ENCODE measurements around the gene ADA.
A peak's percentile ranks its signal among the peaks of the same experiment; 100 is the strongest.
"Not testable (repeated sequence)": the region's sequence is repeated elsewhere in the genome, so short reads cannot be mapped to it uniquely, and the experiment has no call there.

The ADA gene

DNA sequence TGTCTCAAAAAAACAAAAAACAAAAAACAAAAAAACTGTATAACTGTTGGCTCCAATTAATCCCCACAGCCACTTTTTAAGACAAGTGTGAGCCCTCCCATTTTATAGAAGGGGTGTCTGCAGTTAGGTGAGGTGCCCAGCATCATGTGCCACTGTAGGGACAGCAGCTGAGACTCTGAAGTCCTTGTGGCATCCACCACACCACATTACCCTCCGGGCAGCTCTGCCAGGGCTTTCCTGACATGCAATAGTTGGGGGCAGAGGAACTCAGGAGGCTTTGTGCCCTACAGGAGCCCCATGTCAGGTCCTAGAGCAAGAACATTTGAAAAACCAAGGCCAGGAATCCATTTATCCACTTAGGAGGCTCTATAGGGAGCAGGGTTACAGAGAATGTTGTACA lies 51.8 kb downstream of the ADA start:
- DNase-seq (ENCODE audit: low spot score), result no peak

DNA sequence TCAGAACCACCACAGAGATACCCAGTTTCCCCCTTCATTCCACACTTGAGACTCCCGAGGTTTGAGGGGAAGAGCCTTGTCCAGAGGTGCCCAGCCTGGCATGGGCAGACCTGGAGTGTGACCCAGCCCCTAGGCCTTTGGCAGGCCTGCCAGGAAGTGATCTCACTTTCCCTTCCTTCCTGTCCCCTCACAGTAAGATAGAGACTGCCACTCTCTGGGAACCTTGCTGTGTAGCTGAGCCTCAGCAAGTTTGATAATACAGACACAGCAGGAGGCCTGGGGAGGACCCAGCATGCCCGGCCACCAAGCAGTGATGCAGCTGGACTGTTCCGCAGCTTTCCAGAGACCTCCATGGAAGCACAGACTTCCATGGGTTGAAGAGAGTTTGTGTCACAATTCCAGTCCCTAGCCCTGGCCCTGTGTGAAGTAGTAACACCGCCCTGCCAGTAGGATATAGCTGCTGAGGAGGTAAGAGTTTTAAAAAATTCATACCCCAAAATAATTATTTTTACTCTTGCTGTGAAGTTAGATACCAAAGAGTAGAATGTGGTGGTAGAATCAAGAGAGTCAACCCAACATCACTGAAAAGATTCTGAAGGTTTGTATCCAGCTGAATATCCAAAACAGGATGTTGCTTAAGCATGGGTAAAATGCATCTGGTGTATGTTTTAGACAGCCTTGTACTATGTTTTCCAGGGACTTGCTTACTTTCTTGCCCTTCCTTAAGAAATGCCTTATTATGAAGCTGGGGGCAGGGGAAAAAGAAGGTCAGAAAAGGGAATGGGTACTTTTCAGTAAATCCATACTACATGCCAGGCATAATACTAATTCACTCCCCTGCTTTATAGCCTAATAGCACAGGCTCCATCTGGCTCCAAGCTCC lies 52.8 kb downstream of the ADA start:
- DNase-seq (ENCODE audit: low spot score), result no peak

DNA sequence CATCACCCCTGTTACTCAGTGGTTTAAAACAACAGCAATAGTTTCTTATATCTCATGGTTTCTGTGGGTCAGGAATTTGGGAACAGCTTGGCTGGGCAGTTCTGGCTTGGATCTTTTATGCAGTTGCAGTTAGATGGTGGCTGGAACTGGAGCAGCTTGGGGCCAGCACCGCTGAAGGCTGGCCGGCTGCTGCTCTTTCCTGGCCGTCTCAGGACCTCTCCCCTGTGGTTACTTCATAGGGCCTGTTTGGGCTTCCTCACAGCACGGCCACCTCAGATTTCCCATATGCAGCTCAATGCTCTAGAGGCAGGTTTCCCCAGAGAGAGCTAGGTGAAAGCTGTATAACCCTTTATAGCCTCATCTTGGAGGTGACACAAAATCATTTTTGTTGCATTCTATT lies 53.6 kb downstream of the ADA start:
- no peak for DNase-seq (ENCODE audit: low spot score)

DNA sequence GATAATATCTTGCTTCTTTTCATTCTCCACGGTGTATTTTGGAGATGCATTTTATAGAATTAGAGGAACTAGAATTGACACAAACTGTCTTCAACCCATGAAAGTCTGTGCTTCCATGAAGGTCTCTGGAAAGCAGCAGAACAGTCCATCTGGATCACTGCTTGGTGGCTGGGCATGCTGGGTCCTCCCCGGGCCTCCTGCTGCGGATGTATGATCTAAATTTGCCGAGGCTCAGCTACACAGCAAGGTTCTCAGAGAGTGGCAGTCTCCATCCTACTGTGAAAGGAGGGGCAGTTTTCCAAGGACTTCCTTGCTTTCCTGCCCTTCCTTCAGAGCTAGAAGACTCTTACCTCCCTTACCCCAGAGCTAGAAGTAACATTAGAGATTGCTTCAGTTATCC lies 54.0 kb downstream of the ADA start:
- DNase-seq (ENCODE audit: low spot score), result no peak

DNA sequence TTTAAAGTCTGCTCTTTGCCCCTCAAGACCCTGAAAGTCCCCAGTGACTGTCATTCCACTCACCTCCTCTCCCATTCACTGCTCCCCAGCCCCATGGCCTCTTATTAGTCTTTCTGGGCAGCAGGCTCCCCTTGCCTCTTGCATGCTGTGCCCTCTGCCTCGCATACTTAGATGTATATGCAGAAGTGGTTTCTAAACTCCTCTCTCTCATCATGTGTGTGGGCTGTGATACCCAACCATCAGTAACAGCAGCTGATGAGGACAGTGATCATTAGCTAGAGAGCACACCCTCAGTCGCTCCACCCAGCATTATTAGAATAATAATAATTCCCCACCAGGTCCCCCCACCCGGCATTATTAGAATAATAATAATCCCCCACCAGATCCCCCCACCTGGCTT lies 54.6 kb downstream of the ADA start:
- no peak for DNase-seq (ENCODE audit: low spot score)

DNA sequence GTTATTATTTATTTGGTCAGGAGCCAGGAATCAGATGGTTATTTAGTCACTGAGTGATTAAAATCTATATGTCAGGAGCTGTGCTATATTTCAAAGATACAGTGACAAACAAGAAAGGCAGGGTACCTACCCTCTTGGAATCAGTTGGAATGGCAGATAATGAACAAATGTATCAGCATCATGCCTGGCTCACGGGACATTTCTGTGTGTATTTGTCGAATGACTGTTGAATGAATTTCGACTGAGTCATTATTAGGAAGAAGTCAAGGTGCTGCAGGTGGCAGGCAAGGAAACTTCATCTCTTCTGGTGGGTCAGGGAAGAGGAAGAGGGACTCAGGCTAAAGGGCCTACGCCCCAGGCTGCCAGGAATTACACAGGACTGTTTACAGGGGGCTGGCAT lies 55.5 kb downstream of the ADA start:
- no peak for DNase-seq (ENCODE audit: low spot score)

DNA sequence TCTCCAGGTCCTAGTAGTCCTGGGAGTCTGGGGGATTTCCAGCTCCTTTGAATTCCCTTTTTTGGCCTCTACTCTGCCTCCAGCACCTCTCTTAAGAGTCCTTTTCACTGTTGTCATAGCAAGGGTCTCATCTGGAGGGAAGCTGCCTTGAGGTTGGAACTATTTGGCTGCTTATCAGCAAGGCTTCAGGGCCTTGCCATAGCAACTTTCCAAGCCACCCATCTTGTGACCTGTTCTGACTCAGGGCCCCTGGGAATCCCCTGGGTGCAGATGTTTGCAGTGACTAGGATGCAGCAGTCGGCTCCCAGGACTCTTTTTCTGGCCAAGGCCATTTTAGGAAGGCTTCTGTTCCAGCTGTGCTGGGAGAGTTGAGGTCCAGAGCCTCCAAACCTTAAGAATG lies 56.8 kb downstream of the ADA start:
- DNase-seq (ENCODE audit: low spot score), result no peak

DNA sequence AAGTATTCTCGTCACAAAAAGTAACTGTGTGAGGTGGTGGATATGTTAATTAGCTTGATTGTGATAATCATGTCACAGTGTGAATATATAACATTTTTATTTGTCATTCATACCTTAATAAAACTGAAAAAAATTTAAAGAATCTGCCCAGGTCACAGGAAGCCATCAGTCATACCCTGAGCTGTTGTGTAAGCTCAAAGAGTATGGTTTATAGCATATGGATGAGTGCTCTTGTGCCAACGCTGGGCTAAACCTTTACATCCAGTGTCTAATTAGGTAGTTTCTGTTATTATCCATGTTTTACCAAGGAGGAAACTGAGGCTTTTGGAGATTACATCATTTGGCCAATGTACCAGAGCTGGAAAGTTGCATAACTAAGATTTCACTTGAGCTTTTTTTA lies 57.7 kb downstream of the ADA start:
- no peak for DNase-seq (ENCODE audit: low spot score)

DNA sequence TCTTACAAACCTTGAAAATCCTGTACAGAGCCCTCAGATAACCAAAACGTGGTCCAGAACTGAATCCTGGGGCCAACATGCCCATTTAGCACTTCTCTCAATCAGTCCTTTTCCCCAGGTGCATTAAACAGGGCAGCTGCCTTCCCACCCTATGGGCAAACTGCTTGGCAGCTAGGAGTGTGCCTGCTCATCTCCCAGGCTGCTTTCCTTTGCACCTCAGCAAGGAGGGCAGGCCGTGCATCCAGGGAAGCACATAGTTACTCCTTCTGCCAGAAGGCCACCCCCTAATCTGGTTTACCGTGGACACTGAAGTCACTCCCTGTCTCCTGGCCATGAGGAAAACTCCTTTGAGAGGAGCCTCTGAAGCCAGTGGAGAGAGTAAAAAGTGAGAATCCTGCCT lies 59.1 kb downstream of the ADA start:
- no peak for DNase-seq (ENCODE audit: low spot score)

DNA sequence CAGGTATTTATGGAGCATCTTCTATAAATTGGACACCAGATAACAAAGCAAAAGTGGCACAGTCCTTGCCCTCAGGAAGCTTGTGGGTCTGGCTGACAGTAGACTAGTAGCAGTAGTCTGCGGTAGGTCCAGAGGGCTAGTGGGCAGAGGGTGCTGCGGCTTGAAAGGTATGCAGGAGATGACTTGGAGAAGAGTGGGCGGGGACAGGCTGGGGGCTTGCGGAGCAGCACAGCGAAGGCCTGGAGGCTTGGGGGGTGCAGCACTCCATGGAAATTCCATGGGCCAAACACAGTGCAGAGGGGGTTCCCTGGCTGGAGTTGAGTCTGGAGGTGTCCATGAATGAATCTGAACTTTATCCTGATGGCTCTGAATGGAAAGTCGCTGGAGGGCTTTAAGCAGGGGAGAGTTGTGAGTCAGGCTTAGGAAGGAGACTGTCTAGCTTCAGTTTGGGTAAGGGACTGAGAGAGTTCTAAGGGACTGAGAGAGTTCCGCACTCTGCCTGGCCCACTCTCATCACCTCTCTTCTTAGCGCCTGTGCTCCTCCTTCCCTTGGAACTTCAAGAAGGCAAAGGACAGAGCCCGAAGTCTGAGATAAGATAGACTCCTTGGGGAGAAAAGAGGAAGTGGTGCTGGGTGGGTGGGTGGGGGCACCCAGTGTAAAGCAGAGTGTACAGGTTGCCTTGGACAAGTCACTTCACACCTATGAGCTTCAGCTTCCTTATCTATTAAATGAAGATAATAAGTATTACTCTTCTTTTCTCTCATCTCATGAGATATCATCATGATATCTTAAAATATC lies 60.3 kb downstream of the ADA start:
- DNase-seq (ENCODE audit: low spot score), result peak; percentile 55

DNA sequence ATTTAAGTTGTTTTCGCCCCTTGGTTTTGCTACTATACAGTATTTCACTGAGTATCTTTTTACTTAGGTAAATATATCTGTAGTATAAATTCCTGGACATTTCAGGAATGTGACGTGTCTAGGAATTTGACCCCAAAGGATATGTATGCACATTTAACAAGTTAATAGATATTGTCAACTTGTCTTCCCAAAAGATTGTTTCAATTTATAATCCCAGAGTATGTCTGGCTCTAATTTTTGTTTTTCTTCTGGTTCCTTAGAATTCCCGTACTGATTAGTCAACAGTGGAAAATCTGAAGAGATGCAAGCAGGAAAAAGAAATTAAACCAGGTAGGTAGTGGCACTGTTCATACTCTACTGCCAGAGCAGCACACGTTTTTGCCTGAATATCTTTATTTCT lies 62.0 kb downstream of the ADA start:
- DNase-seq (ENCODE audit: low spot score), result no peak

DNA sequence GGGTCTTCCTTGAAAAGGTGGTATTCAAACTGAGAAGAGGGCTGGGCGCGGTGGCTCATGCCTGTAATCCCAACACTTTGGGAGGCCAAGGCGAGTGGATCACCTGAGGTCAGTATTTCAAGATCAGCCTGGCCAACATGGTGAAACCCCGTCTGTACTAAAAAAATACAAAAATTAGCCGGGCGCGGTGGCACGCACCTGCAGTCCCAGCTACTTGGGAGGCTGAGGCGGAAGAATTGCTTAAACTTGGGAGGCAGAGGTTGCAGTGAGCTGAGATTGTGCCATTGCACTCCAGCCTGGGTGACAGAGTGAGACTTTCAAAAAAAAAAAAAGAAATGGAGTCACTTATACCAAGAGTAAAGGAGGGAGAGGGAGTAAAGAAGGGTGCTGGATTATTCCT lies 63.2 kb downstream of the ADA start:
- not testable (repeated sequence) for DNase-seq (ENCODE audit: low spot score)

DNA sequence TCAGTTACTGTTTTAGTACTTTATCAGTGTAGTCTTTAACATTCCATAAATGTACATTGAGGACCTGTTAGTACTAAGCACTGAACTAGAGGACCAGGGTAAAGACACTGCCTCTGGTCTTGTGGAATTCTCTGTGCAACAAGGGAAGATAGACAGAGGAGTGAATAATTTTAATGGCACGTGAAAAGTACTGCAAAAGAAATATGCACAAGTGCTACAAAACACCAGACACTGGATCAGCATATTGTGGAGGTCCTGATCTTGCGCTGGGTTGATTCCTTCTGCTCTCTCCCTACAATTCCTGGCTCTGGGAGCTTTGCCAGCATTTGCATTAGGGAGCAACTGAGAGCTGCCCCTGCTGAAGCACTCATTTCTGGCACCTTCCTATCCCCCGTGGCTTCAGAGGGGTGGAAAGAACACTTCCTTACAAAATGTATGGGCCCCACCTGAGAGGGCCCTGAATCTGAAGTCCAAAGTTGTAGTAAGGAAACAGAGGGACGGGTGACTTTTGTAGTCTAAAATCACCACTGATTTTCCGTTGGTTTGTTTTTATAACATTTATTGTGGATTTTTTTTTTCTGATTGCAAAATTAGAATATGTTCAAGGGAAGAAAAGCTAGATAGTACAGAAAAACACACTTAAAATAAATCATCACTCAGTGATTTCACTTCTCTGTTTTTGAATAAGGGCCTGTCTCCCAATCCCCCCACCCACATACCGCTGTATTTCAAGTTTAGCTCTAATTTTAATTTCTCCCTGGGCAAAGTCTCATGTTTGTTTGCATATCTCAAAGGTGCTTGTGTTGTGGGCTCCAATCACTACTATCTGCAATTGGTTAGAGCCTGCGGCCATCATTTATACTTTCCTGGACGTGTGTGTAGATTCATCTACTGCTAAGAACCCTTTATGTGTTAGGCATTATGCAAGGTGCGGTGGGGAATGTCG lies 64.2 kb downstream of the ADA start:
- DNase-seq (ENCODE audit: low spot score), result no peak

DNA sequence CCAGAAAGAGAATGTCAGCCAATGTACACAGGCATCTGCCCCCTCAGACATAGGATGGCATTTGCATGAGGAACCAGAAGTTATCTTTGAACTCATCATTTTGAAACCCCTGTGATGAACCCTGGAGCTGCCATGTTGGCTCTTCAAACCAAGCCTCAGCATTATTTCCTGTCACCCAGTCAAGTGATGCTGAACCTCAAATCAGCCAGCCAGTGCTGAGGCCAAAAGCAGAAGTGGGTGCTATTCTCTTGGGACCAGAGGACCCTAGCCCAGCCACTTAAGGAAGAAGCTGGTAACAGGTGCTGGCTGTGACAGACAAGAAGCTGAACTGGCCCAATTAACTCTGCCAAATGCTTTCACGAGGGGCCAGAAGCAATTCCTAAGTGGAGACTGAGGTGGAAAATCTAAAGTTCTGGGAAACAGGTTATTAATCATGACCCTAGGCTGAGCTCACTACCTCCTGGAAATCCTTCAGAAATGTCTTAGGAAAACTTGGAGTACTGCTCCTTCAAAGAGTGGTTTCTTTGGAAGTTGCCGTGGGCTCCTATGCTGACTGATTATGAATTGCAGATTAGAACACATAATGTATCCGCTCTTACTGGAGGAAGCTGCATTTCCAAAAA lies 65.1 kb downstream of the ADA start:
- peak; percentile 75 for DNase-seq (ENCODE audit: low spot score)

DNA sequence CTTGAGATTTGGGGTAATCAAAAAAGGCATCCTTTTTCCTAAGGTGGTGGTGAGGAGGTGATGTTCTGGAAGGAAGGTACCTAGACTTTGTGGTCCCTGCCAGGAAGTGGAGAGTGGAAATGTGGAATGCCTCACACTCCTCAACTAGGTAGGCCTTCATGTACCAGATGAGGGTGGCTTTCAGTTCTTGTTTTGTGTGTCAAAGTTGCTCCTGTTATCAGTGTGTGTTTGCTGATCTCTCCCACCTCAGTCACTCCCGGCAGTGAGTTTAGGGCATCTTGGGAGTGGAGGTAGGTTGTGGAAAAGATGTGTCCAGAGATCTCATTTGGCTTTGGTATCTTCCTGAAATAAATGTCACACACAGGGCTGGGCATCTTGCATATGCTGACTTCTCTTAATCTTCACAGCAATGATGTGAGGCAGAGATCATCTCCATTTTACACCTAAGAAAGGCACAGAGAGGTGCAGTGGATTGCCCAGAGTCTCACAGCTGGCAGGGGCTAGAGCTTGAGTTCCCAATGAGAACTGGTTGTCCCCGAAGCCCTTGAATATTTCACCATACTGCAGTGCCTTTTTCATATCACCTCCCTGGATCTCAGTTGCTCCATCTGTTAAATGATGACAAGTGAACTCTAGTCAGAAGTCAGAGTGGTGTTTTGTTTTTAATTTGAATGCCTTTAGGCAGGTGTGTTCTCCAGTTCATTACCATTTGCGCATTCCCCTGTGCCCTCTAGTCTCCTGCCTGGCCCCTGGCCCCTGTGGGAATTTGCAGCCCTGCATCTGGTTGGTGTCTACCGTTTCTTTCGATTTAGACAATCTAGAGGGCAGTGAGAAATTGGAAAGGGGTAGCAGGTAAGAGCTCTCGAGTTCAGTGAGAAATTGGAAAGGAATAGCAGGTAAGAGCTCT lies 66.2 kb downstream of the ADA start:
- peak; percentile 48 for DNase-seq (ENCODE audit: low spot score)

DNA sequence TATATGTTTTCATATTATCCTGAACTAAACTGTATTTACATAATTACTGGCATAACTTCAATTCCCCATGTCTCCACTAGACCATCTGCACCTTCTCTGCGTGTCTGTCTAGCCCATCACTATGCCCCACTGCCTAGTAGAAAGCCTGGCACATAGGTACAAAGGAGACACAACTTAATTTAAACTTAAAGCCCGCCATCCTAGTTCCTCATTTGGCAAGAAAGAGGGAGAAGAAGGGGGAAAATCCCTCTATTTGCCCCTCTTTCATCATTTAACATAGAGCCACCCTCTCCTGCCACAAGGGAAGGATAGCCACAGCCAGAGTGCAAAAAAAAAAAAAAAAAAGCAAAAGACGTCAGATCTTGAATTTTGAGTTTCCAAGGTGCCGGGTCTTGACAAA lies 67.3 kb downstream of the ADA start:
- DNase-seq (ENCODE audit: low spot score), result no peak

DNA sequence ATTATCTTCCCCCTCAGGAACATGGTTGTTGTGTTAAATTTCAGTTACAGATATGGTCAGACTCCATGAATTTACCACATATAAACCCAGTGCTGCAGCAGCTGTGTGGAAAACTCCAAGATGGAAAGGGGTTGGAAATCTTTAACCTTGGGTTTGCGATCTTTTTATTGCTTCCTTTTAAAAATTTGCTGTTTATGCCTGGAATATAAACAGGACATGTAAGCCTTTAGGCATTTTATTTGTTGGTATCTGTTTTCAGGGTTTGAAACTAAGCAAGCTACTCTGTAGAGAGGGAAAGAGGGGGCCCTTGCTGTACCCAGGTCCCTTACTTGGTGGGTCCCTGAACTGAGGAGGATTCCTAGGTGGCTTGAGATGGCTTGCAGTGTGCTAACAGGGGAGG lies 68.3 kb downstream of the ADA start:
- no peak for DNase-seq (ENCODE audit: low spot score)

DNA sequence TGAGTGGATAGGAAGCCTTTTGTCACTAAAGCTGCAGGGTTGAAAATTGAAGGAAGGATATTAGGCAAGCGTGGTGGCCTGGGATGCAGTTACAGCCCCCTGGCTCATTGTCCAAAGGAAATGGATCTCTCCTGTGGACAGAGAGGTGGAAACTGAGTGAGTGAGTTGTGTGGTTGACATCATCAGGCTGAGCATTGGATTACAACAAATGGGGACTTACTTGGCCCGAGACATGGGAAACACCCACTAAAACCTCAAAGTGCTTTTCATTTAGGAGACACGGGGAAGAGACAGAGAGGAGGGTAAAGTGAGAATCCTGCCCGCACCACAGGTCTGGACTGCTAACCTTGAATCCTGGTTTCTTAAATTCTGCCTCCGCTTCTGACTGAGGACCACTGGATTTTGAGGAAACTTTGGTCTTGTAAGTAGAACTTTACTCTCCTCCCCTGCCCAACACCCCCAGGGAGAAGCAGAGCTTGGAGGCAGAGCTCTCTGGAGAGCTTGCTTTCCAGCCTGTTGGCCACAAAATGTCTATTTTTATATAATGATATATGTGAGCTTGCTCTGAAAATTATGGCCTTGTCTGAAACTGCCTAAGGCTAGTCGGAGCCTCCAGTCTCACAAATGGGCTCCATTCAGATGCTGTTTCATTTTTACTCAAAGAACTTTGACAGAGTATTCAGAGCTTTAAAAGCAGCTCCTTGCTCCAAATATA lies 69.0 kb downstream of the ADA start, which contains the start of gene PKIG:
PKIG (plus strand) TSS at position 269 of the 715 bp plus-strand sequence. CDS start 31,978 bp downstream, outside the sequence.
- DNase-seq (ENCODE audit: low spot score), result no peak

DNA sequence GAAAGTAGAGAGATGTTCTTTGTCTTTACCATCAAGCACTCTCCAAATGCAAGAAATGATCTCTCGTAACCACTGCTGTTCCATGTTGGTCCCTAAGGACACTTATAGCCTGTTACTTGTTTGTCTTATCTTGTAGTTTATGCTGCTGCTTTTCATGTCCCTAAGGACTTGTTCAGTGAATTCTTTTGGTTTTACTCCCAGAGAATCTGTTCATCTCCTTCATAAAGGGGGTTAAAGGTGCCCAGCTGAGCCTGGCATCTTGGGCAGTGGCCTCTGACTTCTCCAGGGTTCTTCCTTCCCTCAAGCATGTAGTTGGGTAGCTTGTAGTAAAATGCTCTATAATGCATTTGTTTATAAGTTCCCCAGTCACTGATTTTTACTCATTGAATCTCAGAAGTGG lies 70.0 kb downstream of the ADA start:
- no peak for DNase-seq (ENCODE audit: low spot score)
